Measurements from ENCODE around the gene CRYZL1.
A peak's percentile ranks its signal among the peaks of the same experiment; 100 is the strongest.
"Not testable (repeated sequence)": the region's sequence is repeated elsewhere in the genome, so short reads cannot be mapped to it uniquely, and the experiment has no call there.

The CRYZL1 gene

GRCh38 chr21:33684923-33685560 is 43.5 kb upstream of the CRYZL1 start:
- no peak for DNase-seq (ENCODE audit: low read depth)
- TF ChIP-seq, protein P1, sequence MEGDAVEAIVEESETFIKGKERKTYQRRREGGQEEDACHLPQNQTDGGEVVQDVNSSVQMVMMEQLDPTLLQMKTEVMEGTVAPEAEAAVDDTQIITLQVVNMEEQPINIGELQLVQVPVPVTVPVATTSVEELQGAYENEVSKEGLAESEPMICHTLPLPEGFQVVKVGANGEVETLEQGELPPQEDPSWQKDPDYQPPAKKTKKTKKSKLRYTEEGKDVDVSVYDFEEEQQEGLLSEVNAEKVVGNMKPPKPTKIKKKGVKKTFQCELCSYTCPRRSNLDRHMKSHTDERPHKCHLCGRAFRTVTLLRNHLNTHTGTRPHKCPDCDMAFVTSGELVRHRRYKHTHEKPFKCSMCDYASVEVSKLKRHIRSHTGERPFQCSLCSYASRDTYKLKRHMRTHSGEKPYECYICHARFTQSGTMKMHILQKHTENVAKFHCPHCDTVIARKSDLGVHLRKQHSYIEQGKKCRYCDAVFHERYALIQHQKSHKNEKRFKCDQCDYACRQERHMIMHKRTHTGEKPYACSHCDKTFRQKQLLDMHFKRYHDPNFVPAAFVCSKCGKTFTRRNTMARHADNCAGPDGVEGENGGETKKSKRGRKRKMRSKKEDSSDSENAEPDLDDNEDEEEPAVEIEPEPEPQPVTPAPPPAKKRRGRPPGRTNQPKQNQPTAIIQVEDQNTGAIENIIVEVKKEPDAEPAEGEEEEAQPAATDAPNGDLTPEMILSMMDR (IDR thresholded peaks at IDR 0.05; ENCODE audit: control insufficient read depth, insufficient read depth, low read depth, low read length, missing control alignments): no peak

GRCh38 chr21:33684068-33684467 is 42.5 kb upstream of the CRYZL1 start:
- DNase-seq (ENCODE audit: low read depth): no peak
- H3K4me3 ChIP-seq (ENCODE audit: control insufficient read depth, low read depth, low read length): no peak overlapping the region
- TF ChIP-seq, protein P1 (IDR thresholded peaks at IDR 0.05; ENCODE audit: control insufficient read depth, insufficient read depth, low read depth, low read length, missing control alignments): no peak

More at GRCh38 chr21:33684923-33685560, 43.5 kb upstream of the CRYZL1 start:
- no peak overlapping the region for H3K4me3 ChIP-seq (ENCODE audit: control insufficient read depth, low read depth, low read length)

DNA sequence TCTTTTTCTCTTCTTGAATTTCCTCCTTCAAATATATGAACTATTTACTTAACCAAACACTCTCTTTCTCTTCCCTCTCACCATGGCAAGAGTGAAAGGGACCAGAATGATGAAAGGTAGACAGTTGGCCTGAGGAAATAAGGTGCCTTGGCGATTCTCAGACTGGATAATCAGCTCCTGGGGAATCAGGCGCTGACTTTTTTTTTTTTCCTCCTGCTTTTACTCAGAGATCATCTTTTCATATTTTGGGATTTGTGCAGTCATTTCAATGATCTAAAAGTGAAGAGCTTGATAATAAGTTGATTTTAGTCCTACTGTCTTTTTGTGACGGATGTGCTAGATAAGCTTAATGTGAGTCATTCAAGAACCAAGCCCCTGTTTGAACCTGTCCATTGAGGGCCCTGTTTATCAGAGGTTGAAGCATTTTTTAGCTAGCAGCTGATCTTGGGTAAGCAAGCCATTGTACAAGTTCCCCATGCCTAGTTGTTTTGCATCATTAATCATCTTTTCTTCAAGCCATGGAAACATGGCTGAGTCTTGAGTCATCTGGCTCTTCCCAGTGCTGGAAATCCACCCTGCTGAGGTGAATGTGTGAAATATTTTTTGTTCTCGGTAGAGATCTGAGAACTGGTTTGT is 41.6 kb upstream of the CRYZL1 start:
- TF ChIP-seq, protein P1 (IDR thresholded peaks at IDR 0.05; ENCODE audit: control insufficient read depth, insufficient read depth, low read depth, low read length, missing control alignments): no peak
- H3K4me3 ChIP-seq (ENCODE audit: control insufficient read depth, low read depth, low read length): no peak overlapping the region
- peak; percentile 68 for DNase-seq (ENCODE audit: low read depth)

DNA sequence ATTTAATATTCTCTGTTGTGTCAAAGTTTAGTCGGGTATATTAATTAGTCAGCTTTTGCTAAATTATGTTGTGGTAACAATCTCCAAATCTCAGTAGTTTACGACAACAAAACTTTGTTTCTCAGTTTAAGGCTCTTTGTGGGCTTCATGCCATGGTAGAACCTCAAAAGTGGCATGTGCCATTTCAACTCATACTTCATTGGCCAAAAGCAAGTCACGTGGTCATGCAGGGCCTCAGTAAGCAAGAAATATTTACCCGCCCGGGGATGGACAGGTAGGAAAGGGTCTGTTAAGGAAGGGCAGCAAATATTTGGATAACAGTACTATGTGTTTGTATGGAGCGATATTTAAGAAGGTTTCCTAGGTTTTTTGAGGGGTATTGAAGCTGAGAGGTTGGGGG is 39.3 kb upstream of the CRYZL1 start:
- H3K4me3 ChIP-seq (ENCODE audit: control insufficient read depth, low read depth, low read length): no peak overlapping the region
- no peak for DNase-seq (ENCODE audit: low read depth)
- TF ChIP-seq, protein P1 (IDR thresholded peaks at IDR 0.05; ENCODE audit: control insufficient read depth, insufficient read depth, low read depth, low read length, missing control alignments): no peak

GRCh38 chr21:33677450-33677849 is 35.9 kb upstream of the CRYZL1 start:
- TF ChIP-seq, protein P1 (IDR thresholded peaks at IDR 0.05; ENCODE audit: control insufficient read depth, insufficient read depth, low read depth, low read length, missing control alignments): no peak
- DNase-seq (ENCODE audit: low read depth): no peak
- no peak overlapping the region for H3K4me3 ChIP-seq (ENCODE audit: control insufficient read depth, low read depth, low read length)

- not testable (repeated sequence) for DNase-seq (ENCODE audit: low read depth); H3K4me3 ChIP-seq (ENCODE audit: control insufficient read depth, low read depth, low read length)
Measured at GRCh38 chr21:33676666-33677065, 35.1 kb upstream of the CRYZL1 start.

- DNase-seq (ENCODE audit: low read depth): no peak
- TF ChIP-seq, protein P1 (IDR thresholded peaks at IDR 0.05; ENCODE audit: control insufficient read depth, insufficient read depth, low read depth, low read length, missing control alignments): no peak
- no peak overlapping the region for H3K4me3 ChIP-seq (ENCODE audit: control insufficient read depth, low read depth, low read length)
Measured at GRCh38 chr21:33674226-33674625, 32.7 kb upstream of the CRYZL1 start.

Measured in AG09309 (cell line).